ENCODE measurements around the gene SPAG9. TPM values are rescaled to one million over a fixed set of nuclear protein-coding genes. Genes with fewer than 3 reads are reported as not detected.

The SPAG9 gene
- total RNA-seq, 1 experiment from 2014 or later = 130 TPM

- POLR2A ChIA-PET = no interaction called here
- DNase-seq = no peak
- CTCF ChIA-PET = no interaction called here
- BruUV-seq (replicated peaks) = no TSS peak
- Histone ChIP-seq H3K4me3 (ENCODE audit: low read depth, low read length) (no peak overlapping the region), H3K9me3 (no peaks in the 10 kb centered on the region), H3K4me1 (no peaks in the 10 kb centered on the region), H3K27me3 (replicated peaks; ENCODE audit: control insufficient read depth, insufficient read depth, low read length) (no peaks in the 10 kb centered on the region), H3K36me3 (ENCODE audit: control insufficient read depth, insufficient read depth, low read length) (no peaks in the 10 kb centered on the region)
- Mint-ChIP-seq H3K4me1 (ENCODE audit: low read depth, unreplicated experiment) (peaks cover 10% of the 10 kb centered on the region), H3K4me3 (ENCODE audit: unreplicated experiment) (no peak overlapping the region), H3K27me3 (ENCODE audit: insufficient read depth, unreplicated experiment) (no peaks in the 10 kb centered on the region), H3K27ac (ENCODE audit: unreplicated experiment) (no peak overlapping the region), H3K9me3 (ENCODE audit: unreplicated experiment) (no peaks in the 10 kb centered on the region), H3K36me3 (ENCODE audit: insufficient read depth, unreplicated experiment) (peaks cover 57% of the 10 kb centered on the region)
- intact Hi-C loops (cut with micrococcal nuclease; ENCODE audit: unreplicated experiment) = no loop called here
- no peak for TF ChIP-seq CTCF (IDR thresholded peaks at IDR 0.05; ENCODE audit: insufficient read depth in 1 of 2, low read depth in 1 of 2, low read length in 1 of 2, severe bottlenecking in 1 of 2, unreplicated experiment in 1 of 2)
Observed at GRCh38 chr17:51034800-51035199, 85.9 kb downstream of the SPAG9 start.

- ChIA-PET POLR2A (no interaction called here), CTCF (no interaction called here)
- Mint-ChIP-seq H3K4me1 (ENCODE audit: low read depth, unreplicated experiment) (peaks cover 10% of the 10 kb centered on the region), H3K36me3 (ENCODE audit: insufficient read depth, unreplicated experiment) (peaks cover 40% of the 10 kb centered on the region), H3K27ac (ENCODE audit: unreplicated experiment) (no peak overlapping the region), H3K27me3 (ENCODE audit: insufficient read depth, unreplicated experiment) (no peaks in the 10 kb centered on the region), H3K4me3 (ENCODE audit: unreplicated experiment) (no peak overlapping the region), H3K9me3 (ENCODE audit: unreplicated experiment) (no peaks in the 10 kb centered on the region)
- BruUV-seq (replicated peaks) = no TSS peak
- DNase-seq = no peak
- intact Hi-C loops (cut with micrococcal nuclease; ENCODE audit: unreplicated experiment) = no loop called here
- H3K36me3 ChIP-seq (ENCODE audit: control insufficient read depth, insufficient read depth, low read length) = no peaks in the 10 kb centered on the region; the same call in 1 of the 2 replicates
- no peak overlapping the region for H3K4me3 ChIP-seq (ENCODE audit: low read depth, low read length)
- no peak for TF ChIP-seq CTCF (IDR thresholded peaks at IDR 0.05; ENCODE audit: insufficient read depth in 1 of 2, low read depth in 1 of 2, low read length in 1 of 2, severe bottlenecking in 1 of 2, unreplicated experiment in 1 of 2)
- H3K4me1 ChIP-seq = no peaks in the 10 kb centered on the region
- H3K9me3 ChIP-seq = no peaks in the 10 kb centered on the region
- H3K27me3 ChIP-seq (replicated peaks; ENCODE audit: control insufficient read depth, insufficient read depth, low read length) = no peaks in the 10 kb centered on the region
Observed at GRCh38 chr17:51032850-51033249, 87.8 kb downstream of the SPAG9 start.

GRCh38 chr17:51029568-51030463 is 90.9 kb downstream of the SPAG9 start:
- TF ChIP-seq CTCF (IDR thresholded peaks at IDR 0.05; ENCODE audit: insufficient read depth in 1 of 2, low read depth in 1 of 2, low read length in 1 of 2, severe bottlenecking in 1 of 2, unreplicated experiment in 1 of 2) = no peak
- Mint-ChIP-seq H3K36me3 (ENCODE audit: insufficient read depth, unreplicated experiment) (peaks cover 39% of the 10 kb centered on the region), H3K9me3 (ENCODE audit: unreplicated experiment) (no peaks in the 10 kb centered on the region), H3K4me3 (ENCODE audit: unreplicated experiment) (no peak overlapping the region), H3K4me1 (ENCODE audit: low read depth, unreplicated experiment) (no peaks in the 10 kb centered on the region), H3K27ac (ENCODE audit: unreplicated experiment) (no peak overlapping the region), H3K27me3 (ENCODE audit: insufficient read depth, unreplicated experiment) (no peaks in the 10 kb centered on the region)
- intact Hi-C loops (cut with micrococcal nuclease; ENCODE audit: unreplicated experiment) = no loop called here
- H3K4me1 ChIP-seq = no peaks in the 10 kb centered on the region
- ChIA-PET POLR2A (no interaction called here), CTCF (interaction anchor here (0.7 kb wide), 1 partner anchor 54 kb away, joined by 7 read pairs; no protein-coding TSS in a partner anchor)
- no peak overlapping the region for H3K4me3 ChIP-seq (ENCODE audit: low read depth, low read length)
- no peak for DNase-seq
- no peaks in the 10 kb centered on the region for H3K9me3 ChIP-seq
- no peaks in the 10 kb centered on the region for H3K27me3 ChIP-seq (replicated peaks; ENCODE audit: control insufficient read depth, insufficient read depth, low read length)
- BruUV-seq (replicated peaks) = no TSS peak
- no peaks in the 10 kb centered on the region; the same call in 1 of the 2 replicates for H3K36me3 ChIP-seq (ENCODE audit: control insufficient read depth, insufficient read depth, low read length)
